ENCODE results near the gene LCK. TPM values are rescaled to one million over a fixed set of nuclear protein-coding genes. Genes with fewer than 3 reads are reported as not detected.

The LCK gene
- total RNA-seq, 1 experiment from 2014 or later, result 0.57 TPM

DNA sequence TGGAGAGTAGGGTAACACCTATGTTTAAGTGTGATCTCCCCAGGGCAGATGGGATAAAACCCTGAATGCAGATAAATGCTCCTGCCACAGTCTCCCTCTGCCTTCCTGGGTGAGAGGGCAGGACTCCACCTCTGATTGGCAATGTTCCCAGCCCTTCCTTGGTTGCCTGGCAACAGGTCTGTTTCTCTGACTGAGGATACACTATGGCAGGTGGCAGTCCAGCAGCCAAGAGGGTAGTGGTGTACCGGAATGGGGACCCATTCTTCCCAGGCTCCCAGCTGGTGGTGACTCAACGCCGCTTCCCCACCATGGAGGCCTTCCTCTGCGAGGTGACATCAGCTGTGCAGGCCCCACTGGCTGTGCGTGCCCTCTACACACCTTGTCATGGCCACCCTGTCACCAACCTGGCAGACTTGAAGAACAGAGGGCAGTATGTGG lies 42.2 kb upstream of the LCK start, which contains the start of gene DCDC2B:
Gene DCDC2B, plus strand, starts transcription at position 199 of the 438 bp plus-strand sequence. Its CDS starts 5 bp downstream, at position 204.
- TF ChIP-seq SIN3A (IDR thresholded peaks at IDR 0.05; ENCODE audit: borderline replicate concordance, insufficient read depth, low read depth, low read length), result no peak
- TF ChIP-seq, protein P1, sequence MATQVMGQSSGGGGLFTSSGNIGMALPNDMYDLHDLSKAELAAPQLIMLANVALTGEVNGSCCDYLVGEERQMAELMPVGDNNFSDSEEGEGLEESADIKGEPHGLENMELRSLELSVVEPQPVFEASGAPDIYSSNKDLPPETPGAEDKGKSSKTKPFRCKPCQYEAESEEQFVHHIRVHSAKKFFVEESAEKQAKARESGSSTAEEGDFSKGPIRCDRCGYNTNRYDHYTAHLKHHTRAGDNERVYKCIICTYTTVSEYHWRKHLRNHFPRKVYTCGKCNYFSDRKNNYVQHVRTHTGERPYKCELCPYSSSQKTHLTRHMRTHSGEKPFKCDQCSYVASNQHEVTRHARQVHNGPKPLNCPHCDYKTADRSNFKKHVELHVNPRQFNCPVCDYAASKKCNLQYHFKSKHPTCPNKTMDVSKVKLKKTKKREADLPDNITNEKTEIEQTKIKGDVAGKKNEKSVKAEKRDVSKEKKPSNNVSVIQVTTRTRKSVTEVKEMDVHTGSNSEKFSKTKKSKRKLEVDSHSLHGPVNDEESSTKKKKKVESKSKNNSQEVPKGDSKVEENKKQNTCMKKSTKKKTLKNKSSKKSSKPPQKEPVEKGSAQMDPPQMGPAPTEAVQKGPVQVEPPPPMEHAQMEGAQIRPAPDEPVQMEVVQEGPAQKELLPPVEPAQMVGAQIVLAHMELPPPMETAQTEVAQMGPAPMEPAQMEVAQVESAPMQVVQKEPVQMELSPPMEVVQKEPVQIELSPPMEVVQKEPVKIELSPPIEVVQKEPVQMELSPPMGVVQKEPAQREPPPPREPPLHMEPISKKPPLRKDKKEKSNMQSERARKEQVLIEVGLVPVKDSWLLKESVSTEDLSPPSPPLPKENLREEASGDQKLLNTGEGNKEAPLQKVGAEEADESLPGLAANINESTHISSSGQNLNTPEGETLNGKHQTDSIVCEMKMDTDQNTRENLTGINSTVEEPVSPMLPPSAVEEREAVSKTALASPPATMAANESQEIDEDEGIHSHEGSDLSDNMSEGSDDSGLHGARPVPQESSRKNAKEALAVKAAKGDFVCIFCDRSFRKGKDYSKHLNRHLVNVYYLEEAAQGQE (IDR thresholded peaks at IDR 0.05; ENCODE audit: insufficient read depth in 1 of 2, low read depth in 2 of 2, low read length in 1 of 2), result no peak
- no peak for TF ChIP-seq POLR2AphosphoS5 (IDR thresholded peaks at IDR 0.05; ENCODE audit: low read depth, low read length)
- TF ChIP-seq, protein P2, sequence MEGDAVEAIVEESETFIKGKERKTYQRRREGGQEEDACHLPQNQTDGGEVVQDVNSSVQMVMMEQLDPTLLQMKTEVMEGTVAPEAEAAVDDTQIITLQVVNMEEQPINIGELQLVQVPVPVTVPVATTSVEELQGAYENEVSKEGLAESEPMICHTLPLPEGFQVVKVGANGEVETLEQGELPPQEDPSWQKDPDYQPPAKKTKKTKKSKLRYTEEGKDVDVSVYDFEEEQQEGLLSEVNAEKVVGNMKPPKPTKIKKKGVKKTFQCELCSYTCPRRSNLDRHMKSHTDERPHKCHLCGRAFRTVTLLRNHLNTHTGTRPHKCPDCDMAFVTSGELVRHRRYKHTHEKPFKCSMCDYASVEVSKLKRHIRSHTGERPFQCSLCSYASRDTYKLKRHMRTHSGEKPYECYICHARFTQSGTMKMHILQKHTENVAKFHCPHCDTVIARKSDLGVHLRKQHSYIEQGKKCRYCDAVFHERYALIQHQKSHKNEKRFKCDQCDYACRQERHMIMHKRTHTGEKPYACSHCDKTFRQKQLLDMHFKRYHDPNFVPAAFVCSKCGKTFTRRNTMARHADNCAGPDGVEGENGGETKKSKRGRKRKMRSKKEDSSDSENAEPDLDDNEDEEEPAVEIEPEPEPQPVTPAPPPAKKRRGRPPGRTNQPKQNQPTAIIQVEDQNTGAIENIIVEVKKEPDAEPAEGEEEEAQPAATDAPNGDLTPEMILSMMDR (IDR thresholded peaks at IDR 0.05), result no peak
- no peak for TF ChIP-seq TCF7L2 (IDR thresholded peaks at IDR 0.05; ENCODE audit: low read depth, low read length)
- ATAC-seq (no peak), DNase-seq (ENCODE audit: low read depth, low spot score) (no peak)
- H3K4me1 ChIP-seq (ENCODE audit: control insufficient read depth, insufficient read depth, low read length), result peaks cover 10% of the 10 kb centered on the region
- no peaks in the 10 kb centered on the region for H3K36me3 ChIP-seq (ENCODE audit: control insufficient read depth, insufficient read depth, low read length)
- POLR2A ChIA-PET, result no interaction called here
- intact Hi-C loops (cut with micrococcal nuclease; ENCODE audit: unreplicated experiment), result no loop called here
- H3K4me3 ChIP-seq (ENCODE audit: low read depth in 2 of 2, low read length in 2 of 2), result no peak within 1 kb of the TSS
- no peaks in the 10 kb centered on the region for H3K27me3 ChIP-seq (ENCODE audit: control insufficient read depth, insufficient read depth, low read length)
- CTCF ChIA-PET, result interaction anchor here (0.6 kb wide), 1 partner anchor 32 kb away, joined by 5 read pairs; no protein-coding TSS in a partner anchor
- H3K9me3 ChIP-seq (ENCODE audit: control insufficient read depth, insufficient read depth, low read depth, low read length), result no peaks in the 10 kb centered on the region
- no peak within 1 kb of the TSS for H3K27ac ChIP-seq (ENCODE audit: low read length)
- in situ Hi-C loops (cut with HindIII; ENCODE audit: low pct_unique_long_range_greater_than_20kb, low sequenced_read_pairs), result no loop called here
- no TSS peak for BruUV-seq (replicated peaks)

DNA sequence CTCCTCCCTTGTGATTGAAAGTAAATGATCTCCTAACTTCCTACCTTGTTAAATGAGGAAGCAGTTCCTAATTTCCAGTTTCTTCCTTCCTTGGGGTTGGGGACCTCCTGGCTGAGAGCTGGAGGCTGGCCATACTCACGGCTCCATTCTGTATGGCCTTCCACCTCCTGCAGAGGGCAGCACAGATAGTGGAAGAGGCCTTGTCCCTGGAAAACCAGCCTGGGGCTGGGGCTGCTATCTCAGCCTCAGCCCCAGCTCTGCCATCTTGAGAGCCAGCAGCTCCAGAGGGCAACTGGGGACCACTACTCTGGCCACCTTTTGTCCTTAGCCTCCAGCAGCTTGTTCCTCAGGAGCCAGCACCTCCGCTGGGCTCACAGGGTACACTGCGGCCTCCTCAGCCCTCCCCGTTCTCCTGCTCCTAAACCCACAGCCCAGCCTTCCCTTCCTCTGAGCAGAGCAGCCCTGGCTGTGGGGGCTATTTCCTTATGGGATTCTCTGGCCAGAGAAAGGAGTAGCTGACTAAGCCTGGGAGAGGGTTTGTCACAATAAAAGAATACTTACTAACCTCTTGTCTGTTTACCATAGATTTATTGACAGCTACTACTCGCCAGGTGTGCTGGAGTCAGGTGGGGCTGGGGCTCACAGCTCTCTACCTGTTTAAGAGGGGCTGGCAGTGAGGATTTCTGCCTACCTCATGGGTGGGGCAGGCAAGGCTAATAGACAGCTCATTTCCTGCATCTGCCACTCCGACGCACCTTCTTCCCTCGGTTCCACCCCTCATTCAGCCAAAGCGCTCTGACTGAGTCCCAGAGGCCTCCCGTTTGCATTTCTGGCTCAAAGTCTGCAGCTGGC lies 35.2 kb upstream of the LCK start:
- ChIA-PET POLR2A (interaction anchor here (0.6 kb wide), 2 partner anchors 88 to 179 kb away, joined by 3 read pairs; partner anchors contain the start of gene BSDC1), CTCF (interaction anchor here (0.6 to 1.8 kb wide), 10 partner anchors 8 to 186 kb away, joined by 3 to 10 read pairs (median 3); no protein-coding TSS in a partner anchor)
- no peaks in the 10 kb centered on the region for H3K9me3 ChIP-seq (ENCODE audit: control insufficient read depth, insufficient read depth, low read depth, low read length)
- in situ Hi-C loops (cut with HindIII; ENCODE audit: low pct_unique_long_range_greater_than_20kb, low sequenced_read_pairs) (no loop called here), intact Hi-C loops (cut with micrococcal nuclease; ENCODE audit: unreplicated experiment) (no loop called here)
- no peak overlapping the region for H3K4me3 ChIP-seq (ENCODE audit: low read depth in 2 of 2, low read length in 2 of 2)
- DNase-seq (ENCODE audit: low read depth, low spot score), result no peak
- peak; percentile 95 for ATAC-seq
- H3K27ac ChIP-seq (ENCODE audit: low read length), result no peak overlapping the region
- no peaks in the 10 kb centered on the region; the same call in 1 of the 2 replicates for H3K36me3 ChIP-seq (ENCODE audit: control insufficient read depth, insufficient read depth, low read length)
- no TSS peak for BruUV-seq (replicated peaks)
- TF ChIP-seq POLR2AphosphoS5 (IDR thresholded peaks at IDR 0.05; ENCODE audit: low read depth, low read length) (no peak), SIN3A (IDR thresholded peaks at IDR 0.05; ENCODE audit: borderline replicate concordance, insufficient read depth, low read depth, low read length) (no peak), TCF7L2 (IDR thresholded peaks at IDR 0.05; ENCODE audit: low read depth, low read length) (no peak)
- TF ChIP-seq, protein P1 (IDR thresholded peaks at IDR 0.05; ENCODE audit: insufficient read depth in 1 of 2, low read depth in 2 of 2, low read length in 1 of 2), result no peak
- TF ChIP-seq, protein P2 (IDR thresholded peaks at IDR 0.05), result peak; percentile 92
- H3K27me3 ChIP-seq (ENCODE audit: control insufficient read depth, insufficient read depth, low read length), result no peaks in the 10 kb centered on the region
- H3K4me1 ChIP-seq (ENCODE audit: control insufficient read depth, insufficient read depth, low read length), result peaks cover 5% of the 10 kb centered on the region

Measured in Panc1 (cell line).